Measurements from ENCODE around the gene CRB1.

GRCh38 chr1:197392541-197392940 is 124.5 kb downstream of the CRB1 start:
- TF ChIP-seq GATA2 (IDR thresholded peaks at IDR 0.05; ENCODE audit: low read depth, low read length) (no peak), GATA3 (IDR thresholded peaks at IDR 0.05; ENCODE audit: low read depth, low read length) (no peak)
